ENCODE measurements around the gene ZNF414. TPM values are rescaled to one million over a fixed set of nuclear protein-coding genes. Genes with fewer than 3 reads are reported as not detected.

Gene ZNF414
- polyA plus RNA-seq, 4 donors: 6.5 to 28.2 (median 17.3) TPM

DNA sequence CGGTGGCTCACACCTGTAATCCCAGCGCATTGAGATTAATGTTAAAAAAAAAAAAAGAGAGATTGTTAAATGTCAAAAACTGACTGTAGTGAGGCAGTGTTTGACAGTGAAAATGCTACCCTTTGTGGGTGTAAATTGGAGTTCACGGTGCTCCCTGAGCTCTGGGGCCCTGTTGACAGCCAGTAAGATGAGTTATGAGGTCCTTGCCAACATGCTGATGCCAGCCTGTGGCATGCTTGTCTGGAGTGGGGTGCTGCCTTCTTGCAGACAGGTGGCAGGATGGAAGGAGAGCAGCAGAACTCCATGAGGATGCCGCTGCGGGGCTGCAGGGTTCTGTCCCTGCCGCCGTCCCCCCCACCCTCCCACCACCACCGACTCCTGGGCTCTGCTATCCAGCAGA, 37.4 kb downstream of the ZNF414 start:
- H3K27ac ChIP-seq (ENCODE audit: low read depth in 1 of 3, low read length in 2 of 3): no peak overlapping the region
- no peaks in the 10 kb centered on the region for H3K9me3 ChIP-seq (ENCODE audit: control insufficient read depth in 2 of 2, insufficient read depth in 1 of 2, low read depth in 1 of 2, low read length in 1 of 2)
- DNase-seq (no peak), FAIRE-seq (no peak)
- H3K4me1 ChIP-seq (ENCODE audit: control insufficient read depth in 3 of 3, insufficient read depth in 2 of 3, low read depth in 1 of 3, low read length in 2 of 3): no peaks in the 10 kb centered on the region
- no peak overlapping the region for H3K4me3 ChIP-seq (ENCODE audit: low read depth in 1 of 3, low read length in 3 of 3)
- peaks cover 12 to 82% (median 18%) of the 10 kb centered on the region in 3 donors for H3K36me3 ChIP-seq (ENCODE audit: control insufficient read depth in 3 of 3, insufficient read depth in 2 of 3, low read depth in 1 of 3, low read length in 3 of 3)
- WGBS, 3 donors: 54 to 79% (median 61%) methylated on average over 6 to 8 of the region's 8 CpGs
- no peaks in the 10 kb centered on the region for H3K27me3 ChIP-seq (ENCODE audit: control insufficient read depth in 3 of 3, insufficient read depth in 3 of 3, low read length in 3 of 3)

DNA sequence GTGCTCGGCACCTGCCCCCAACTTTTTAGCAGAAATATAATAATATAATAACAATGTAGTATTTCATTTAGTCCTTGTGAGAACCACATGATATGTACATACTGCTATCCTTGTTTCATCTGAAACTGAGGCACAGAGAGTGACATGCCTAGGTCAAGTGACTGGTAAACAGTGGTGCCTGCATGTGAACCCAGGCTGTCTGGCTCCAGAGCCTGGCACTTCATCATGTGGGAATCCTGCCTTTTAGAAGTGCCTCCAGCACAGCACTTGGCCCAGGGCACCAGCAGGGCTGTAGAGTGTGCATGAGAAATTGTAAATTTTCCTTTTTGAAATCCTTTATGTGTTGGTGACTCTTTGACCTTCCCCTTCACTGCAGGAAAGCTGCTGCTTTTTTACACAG, 39.0 kb downstream of the ZNF414 start:
- no peak for FAIRE-seq
- no peak for DNase-seq
- no peak overlapping the region for H3K4me3 ChIP-seq (ENCODE audit: low read depth in 1 of 3, low read length in 3 of 3)
- no peaks in the 10 kb centered on the region for H3K4me1 ChIP-seq (ENCODE audit: control insufficient read depth in 3 of 3, insufficient read depth in 2 of 3, low read depth in 1 of 3, low read length in 2 of 3)
- no peaks in the 10 kb centered on the region for H3K9me3 ChIP-seq (ENCODE audit: control insufficient read depth in 2 of 2, insufficient read depth in 1 of 2, low read depth in 1 of 2, low read length in 1 of 2)
- no peak overlapping the region for H3K27ac ChIP-seq (ENCODE audit: low read depth in 1 of 3, low read length in 2 of 3)
- H3K36me3 ChIP-seq (ENCODE audit: control insufficient read depth in 3 of 3, insufficient read depth in 2 of 3, low read depth in 1 of 3, low read length in 3 of 3): peaks cover 18 to 83% (median 19%) of the 10 kb centered on the region in 3 donors
- 93 to 100% (median 95%) methylated on average over 1 of the region's 1 CpG for whole genome bisulfite sequencing, 3 donors
- no peaks in the 10 kb centered on the region for H3K27me3 ChIP-seq (ENCODE audit: control insufficient read depth in 3 of 3, insufficient read depth in 3 of 3, low read length in 3 of 3)

DNA sequence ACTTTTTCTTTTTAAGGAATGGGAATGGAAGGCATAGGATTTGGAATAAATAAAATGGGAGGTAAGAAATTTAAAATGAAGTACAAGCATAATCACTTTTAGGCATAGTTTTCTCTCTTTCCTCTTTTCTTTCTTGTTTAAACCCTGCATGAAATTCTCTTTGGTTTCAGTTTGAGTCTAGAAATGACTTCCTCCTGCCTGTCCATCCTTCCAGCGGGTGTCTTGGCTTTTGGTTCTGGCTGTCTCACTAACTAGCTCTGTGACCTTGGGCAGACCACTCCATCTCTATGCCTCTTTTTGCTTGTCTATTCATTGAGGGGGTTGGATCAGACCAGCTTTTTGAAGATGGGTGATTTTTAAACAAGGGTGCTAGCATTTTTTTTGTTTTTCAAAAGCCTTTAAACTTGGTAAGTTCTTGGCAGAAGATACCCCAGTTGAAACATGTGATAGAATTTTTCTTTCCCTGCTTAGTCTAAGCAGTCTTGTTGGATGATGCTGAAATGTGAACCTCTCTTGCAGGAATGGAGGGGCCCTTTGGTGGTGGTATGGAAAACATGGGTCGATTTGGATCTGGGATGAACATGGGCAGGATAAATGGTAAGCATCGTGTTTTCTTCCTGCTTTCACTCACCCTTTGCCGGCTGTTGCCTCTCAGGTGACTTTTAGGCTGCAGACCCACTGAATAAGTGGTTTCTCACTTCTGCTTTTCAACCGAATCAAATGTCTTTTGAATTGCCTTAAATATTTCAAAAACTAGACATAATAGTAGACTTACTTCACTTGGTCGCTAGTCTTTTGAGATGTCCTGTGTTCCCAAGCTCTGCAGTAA, 40.1 kb downstream of the ZNF414 start:
- Histone ChIP-seq H3K4me1 (ENCODE audit: control insufficient read depth in 3 of 3, insufficient read depth in 2 of 3, low read depth in 1 of 3, low read length in 2 of 3) (no peaks in the 10 kb centered on the region), H3K9me3 (ENCODE audit: control insufficient read depth in 2 of 2, insufficient read depth in 1 of 2, low read depth in 1 of 2, low read length in 1 of 2) (no peaks in the 10 kb centered on the region), H3K36me3 (ENCODE audit: control insufficient read depth in 3 of 3, insufficient read depth in 2 of 3, low read depth in 1 of 3, low read length in 3 of 3) (peaks cover 24 to 81% (median 31%) of the 10 kb centered on the region in 3 donors), H3K27me3 (ENCODE audit: control insufficient read depth in 3 of 3, insufficient read depth in 3 of 3, low read length in 3 of 3) (no peaks in the 10 kb centered on the region), H3K27ac (ENCODE audit: low read depth in 1 of 3, low read length in 2 of 3) (no peak overlapping the region), H3K4me3 (ENCODE audit: low read depth in 1 of 3, low read length in 3 of 3) (no peak overlapping the region)
- FAIRE-seq (no peak), DNase-seq (no peak)
- 74 to 90% (median 74%) methylated on average over 6 of the region's 6 CpGs for WGBS, 3 donors

DNA sequence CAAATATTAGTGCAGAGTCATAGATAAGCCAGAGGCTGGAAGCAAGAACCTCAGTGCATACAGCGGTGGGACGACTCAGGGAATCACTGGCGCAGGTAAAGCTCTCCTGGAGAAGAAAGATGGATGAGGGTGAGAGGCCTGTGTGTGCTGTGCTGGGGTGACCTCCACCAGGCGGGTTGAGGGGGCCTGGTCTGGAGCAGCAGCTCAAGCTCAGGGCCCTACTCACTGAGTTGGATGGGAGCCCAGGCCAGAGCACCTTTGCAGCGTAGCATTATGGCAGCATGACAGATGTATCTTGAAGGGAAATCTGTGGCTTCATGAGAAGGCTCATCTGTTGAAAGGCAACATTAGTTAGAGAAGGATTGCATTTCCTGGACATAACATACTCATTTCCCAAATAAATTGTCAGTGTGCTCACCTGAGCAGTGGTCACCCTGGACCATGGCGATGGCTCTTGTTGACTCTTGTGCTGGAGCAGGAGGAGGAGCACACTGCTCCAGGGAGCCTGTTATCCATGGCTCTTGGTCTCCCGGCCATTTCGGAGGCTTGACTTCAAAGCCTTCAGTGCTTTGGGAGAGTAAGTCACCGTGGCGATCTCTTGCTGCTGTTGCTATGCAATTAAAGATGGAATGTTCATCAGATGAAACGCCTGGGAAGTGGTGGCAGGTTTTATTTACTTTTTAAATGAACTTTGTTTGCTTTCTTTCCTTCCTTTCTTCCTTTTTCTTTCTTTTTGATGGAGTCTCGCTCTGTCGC, 44.2 kb downstream of the ZNF414 start:
- 87 to 89% (median 89%) methylated on average over 13 of the region's 13 CpGs for WGBS, 3 donors
- FAIRE-seq (no peak), DNase-seq (no peak)
- H3K9me3 ChIP-seq (ENCODE audit: control insufficient read depth in 2 of 2, insufficient read depth in 1 of 2, low read depth in 1 of 2, low read length in 1 of 2): no peaks in the 10 kb centered on the region
- no peaks in the 10 kb centered on the region for H3K4me1 ChIP-seq (ENCODE audit: control insufficient read depth in 3 of 3, insufficient read depth in 2 of 3, low read depth in 1 of 3, low read length in 2 of 3)
- H3K27ac ChIP-seq (ENCODE audit: low read depth in 1 of 3, low read length in 2 of 3): no peak overlapping the region
- peaks cover 30 to 56% (median 43%) of the 10 kb centered on the region in 3 donors for H3K36me3 ChIP-seq (ENCODE audit: control insufficient read depth in 3 of 3, insufficient read depth in 2 of 3, low read depth in 1 of 3, low read length in 3 of 3)
- H3K27me3 ChIP-seq (ENCODE audit: control insufficient read depth in 3 of 3, insufficient read depth in 3 of 3, low read length in 3 of 3): no peaks in the 10 kb centered on the region
- no peak overlapping the region for H3K4me3 ChIP-seq (ENCODE audit: low read depth in 1 of 3, low read length in 3 of 3)

DNA sequence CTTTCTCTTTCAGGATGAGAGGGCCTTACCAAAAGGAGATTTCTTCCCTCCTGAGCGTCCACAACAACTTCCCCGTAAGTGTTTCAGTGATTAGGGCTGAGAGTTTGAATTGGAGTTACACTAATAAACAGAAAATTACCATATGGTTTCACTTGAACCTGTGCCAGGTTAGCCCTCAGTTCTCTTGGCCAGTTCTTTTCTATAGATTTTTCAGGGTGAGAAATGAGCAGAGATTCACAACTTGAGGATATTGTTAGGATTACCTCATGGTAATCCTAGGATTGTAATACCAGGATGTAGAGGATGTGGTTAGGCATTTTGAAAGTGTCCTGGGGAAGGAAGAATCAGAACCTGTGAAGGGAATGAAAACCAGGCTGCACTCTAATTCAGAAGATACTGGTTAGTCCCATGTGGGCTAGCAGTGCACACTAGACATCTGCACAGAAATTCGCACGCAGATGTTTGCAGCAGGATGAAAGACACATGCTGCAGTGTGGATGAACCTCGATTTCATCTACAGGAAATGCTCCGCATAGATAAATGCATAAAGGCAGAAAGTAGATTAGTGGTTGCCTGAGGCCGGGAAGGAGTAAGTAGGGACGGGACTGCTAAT, 45.1 kb downstream of the ZNF414 start:
- H3K27me3 ChIP-seq (ENCODE audit: control insufficient read depth in 3 of 3, insufficient read depth in 3 of 3, low read length in 3 of 3): no peaks in the 10 kb centered on the region
- WGBS, 3 donors: 77 to 91% (median 90%) methylated on average over 8 of the region's 8 CpGs
- no peak for FAIRE-seq
- H3K27ac ChIP-seq (ENCODE audit: low read depth in 1 of 3, low read length in 2 of 3): no peak overlapping the region
- no peaks in the 10 kb centered on the region for H3K9me3 ChIP-seq (ENCODE audit: control insufficient read depth in 2 of 2, insufficient read depth in 1 of 2, low read depth in 1 of 2, low read length in 1 of 2)
- no peak for DNase-seq
- H3K4me3 ChIP-seq (ENCODE audit: low read depth in 1 of 3, low read length in 3 of 3): no peak overlapping the region
- no peaks in the 10 kb centered on the region for H3K4me1 ChIP-seq (ENCODE audit: control insufficient read depth in 3 of 3, insufficient read depth in 2 of 3, low read depth in 1 of 3, low read length in 2 of 3)
- H3K36me3 ChIP-seq (ENCODE audit: control insufficient read depth in 3 of 3, insufficient read depth in 2 of 3, low read depth in 1 of 3, low read length in 3 of 3): peaks cover 28 to 59% (median 43%) of the 10 kb centered on the region in 3 donors

DNA sequence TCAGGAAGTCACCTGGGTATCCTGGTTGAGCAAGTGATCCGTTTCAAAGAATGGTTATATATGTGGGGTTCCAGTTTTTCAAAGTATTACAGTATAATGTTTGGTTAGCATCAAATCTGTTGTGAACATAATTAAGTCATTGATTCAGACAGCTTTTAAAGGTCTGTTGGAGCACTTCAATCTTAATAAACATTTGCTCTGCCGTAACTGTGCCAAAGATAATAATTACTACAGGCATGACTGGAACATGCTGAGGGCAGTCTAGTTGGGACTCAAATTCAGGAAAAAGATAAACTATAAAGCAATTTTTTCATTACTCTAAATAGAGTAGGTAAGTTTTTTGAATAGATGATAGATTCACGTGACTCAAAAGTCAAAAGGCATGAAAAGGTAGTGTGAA, 45.8 kb downstream of the ZNF414 start:
- Histone ChIP-seq H3K4me3 (ENCODE audit: low read depth in 1 of 3, low read length in 3 of 3) (no peak overlapping the region), H3K9me3 (ENCODE audit: control insufficient read depth in 2 of 2, insufficient read depth in 1 of 2, low read depth in 1 of 2, low read length in 1 of 2) (no peaks in the 10 kb centered on the region), H3K27ac (ENCODE audit: low read depth in 1 of 3, low read length in 2 of 3) (no peak overlapping the region), H3K4me1 (ENCODE audit: control insufficient read depth in 3 of 3, insufficient read depth in 2 of 3, low read depth in 1 of 3, low read length in 2 of 3) (no peaks in the 10 kb centered on the region), H3K36me3 (ENCODE audit: control insufficient read depth in 3 of 3, insufficient read depth in 2 of 3, low read depth in 1 of 3, low read length in 3 of 3) (peaks cover 32 to 61% (median 46%) of the 10 kb centered on the region in 3 donors), H3K27me3 (ENCODE audit: control insufficient read depth in 3 of 3, insufficient read depth in 3 of 3, low read length in 3 of 3) (no peaks in the 10 kb centered on the region)
- 81 to 89% (median 87%) methylated on average over 3 of the region's 3 CpGs for WGBS, 3 donors
- DNase-seq (no peak), FAIRE-seq (no peak)

DNA sequence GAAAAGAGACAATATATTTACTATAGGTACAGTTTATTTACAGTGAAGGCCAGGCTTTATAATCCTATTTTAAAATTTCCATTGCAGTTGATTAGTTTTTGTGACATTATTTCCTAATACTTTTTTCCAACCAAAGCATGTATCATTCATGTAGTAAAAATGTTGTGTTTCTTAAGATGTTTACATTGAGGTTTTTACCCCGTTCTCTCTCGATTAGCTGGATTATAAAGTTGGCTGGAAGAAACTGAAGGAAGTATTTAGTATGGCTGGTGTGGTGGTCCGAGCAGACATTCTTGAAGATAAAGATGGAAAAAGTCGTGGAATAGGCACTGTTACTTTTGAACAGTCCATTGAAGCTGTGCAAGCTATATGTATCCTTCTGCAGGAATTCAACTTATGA, 47.9 kb downstream of the ZNF414 start:
- no peak for DNase-seq
- Histone ChIP-seq H3K27ac (ENCODE audit: low read depth in 1 of 3, low read length in 2 of 3) (no peak overlapping the region), H3K36me3 (ENCODE audit: control insufficient read depth in 3 of 3, insufficient read depth in 2 of 3, low read depth in 1 of 3, low read length in 3 of 3) (peaks cover 24 to 49% (median 45%) of the 10 kb centered on the region in 3 donors), H3K9me3 (ENCODE audit: control insufficient read depth in 2 of 2, insufficient read depth in 1 of 2, low read depth in 1 of 2, low read length in 1 of 2) (no peaks in the 10 kb centered on the region), H3K4me3 (ENCODE audit: low read depth in 1 of 3, low read length in 3 of 3) (no peak overlapping the region), H3K27me3 (ENCODE audit: control insufficient read depth in 3 of 3, insufficient read depth in 3 of 3, low read length in 3 of 3) (no peaks in the 10 kb centered on the region), H3K4me1 (ENCODE audit: control insufficient read depth in 3 of 3, insufficient read depth in 2 of 3, low read depth in 1 of 3, low read length in 2 of 3) (no peaks in the 10 kb centered on the region)
- 73 to 88% (median 82%) methylated on average over 4 of the region's 4 CpGs for WGBS, 3 donors
- no peak for FAIRE-seq

DNA sequence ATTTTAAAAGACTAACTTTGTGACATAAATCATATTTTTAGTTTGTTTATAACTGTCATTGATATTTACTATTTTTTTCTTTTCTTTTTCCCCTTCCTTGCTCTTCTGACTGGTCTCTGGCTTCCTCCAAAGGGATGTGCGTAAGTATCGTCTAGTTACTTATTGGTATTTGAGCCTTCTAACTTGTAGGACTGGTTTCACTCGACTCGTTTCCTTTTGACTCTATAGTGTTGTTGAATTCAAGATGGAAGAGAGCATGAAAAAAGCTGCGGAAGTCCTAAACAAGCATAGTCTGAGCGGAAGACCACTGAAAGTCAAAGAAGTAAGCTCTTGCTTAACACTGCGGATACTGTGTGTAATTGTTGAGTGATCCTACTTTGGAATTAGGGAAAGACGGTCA, 50.6 kb downstream of the ZNF414 start:
- DNase-seq: no peak
- WGBS, 3 donors: 89 to 91% (median 90%) methylated on average over 8 of the region's 8 CpGs
- peaks cover 11 to 33% (median 28%) of the 10 kb centered on the region in 3 donors for H3K36me3 ChIP-seq (ENCODE audit: control insufficient read depth in 3 of 3, insufficient read depth in 2 of 3, low read depth in 1 of 3, low read length in 3 of 3)
- no peaks in the 10 kb centered on the region for H3K9me3 ChIP-seq (ENCODE audit: control insufficient read depth in 2 of 2, insufficient read depth in 1 of 2, low read depth in 1 of 2, low read length in 1 of 2)
- no peaks in the 10 kb centered on the region for H3K27me3 ChIP-seq (ENCODE audit: control insufficient read depth in 3 of 3, insufficient read depth in 3 of 3, low read length in 3 of 3)
- H3K4me3 ChIP-seq (ENCODE audit: low read depth in 1 of 3, low read length in 3 of 3): no peak overlapping the region
- peaks cover 0 to 17% (median 5%) of the 10 kb centered on the region in 3 donors for H3K4me1 ChIP-seq (ENCODE audit: control insufficient read depth in 3 of 3, insufficient read depth in 2 of 3, low read depth in 1 of 3, low read length in 2 of 3)
- no peak overlapping the region for H3K27ac ChIP-seq (ENCODE audit: low read depth in 1 of 3, low read length in 2 of 3)
- FAIRE-seq: no peak

All from small intestine (tissue), 7 donors.